Immature natural killer cell (primary cell): ENCODE data around the gene IRAK2. TPM values are rescaled to one million over a fixed set of nuclear protein-coding genes. Genes with fewer than 3 reads are reported as not detected.
A peak's percentile ranks its signal among the peaks of the same experiment; 100 is the strongest.
"Not testable (repeated sequence)": the region's sequence is repeated elsewhere in the genome, so short reads cannot be mapped to it uniquely, and the experiment has no call there.

Source experiments
- DNase-seq, 3 donors: peaks; one replicate each; pipeline ENCODE4 v3.0.0; 2022; ENCODE audit warnings: mixed read lengths in 1 of 3
- H3K27ac Mint-ChIP-seq, 6 donors: one replicate each; pipeline ENCODE4 v1.8.0; 2020; ENCODE audit warnings: mixed read lengths in 6 of 6, mild to moderate bottlenecking in 5 of 6, inconsistent platforms in 4 of 6, moderate library complexity in 3 of 6
- H3K27me3 Mint-ChIP-seq, 3 donors: one replicate each; pipeline ENCODE4 v1.8.0; 2020 to 2021; ENCODE audit warnings: low read depth in 3 of 3, mild to moderate bottlenecking in 3 of 3, mixed read lengths in 3 of 3, moderate library complexity in 3 of 3, inconsistent platforms in 1 of 3
- H3K36me3 Mint-ChIP-seq, 3 donors: one replicate each; pipeline ENCODE4 v1.8.0; 2020; ENCODE audit warnings: mixed read lengths in 3 of 3, inconsistent platforms in 2 of 3, mild to moderate bottlenecking in 2 of 3
- H3K4me1 Mint-ChIP-seq, 2 donors: one replicate each; pipeline ENCODE4 v1.8.0; 2020; ENCODE audit warnings: inconsistent platforms in 2 of 2, mild to moderate bottlenecking in 2 of 2, mixed read lengths in 2 of 2, moderate library complexity in 1 of 2
- H3K4me3 Mint-ChIP-seq, 5 donors: one replicate each; pipeline ENCODE4 v1.8.0; 2020; ENCODE audit warnings: mild to moderate bottlenecking in 5 of 5, mixed read lengths in 5 of 5, inconsistent platforms in 3 of 5, moderate library complexity in 3 of 5
- H3K9me3 Mint-ChIP-seq, 6 donors: one replicate each; pipeline ENCODE4 v1.8.0; 2020; ENCODE audit warnings: mild to moderate bottlenecking in 6 of 6, mixed read lengths in 6 of 6, inconsistent platforms in 4 of 6, moderate library complexity in 3 of 6
- polyA plus RNA-seq, 3 donors: library from polyadenylated mRNA; unstranded; fragments of 300-500 nt; fragmentation: Illumina TruSeq; gene quantifications; one replicate each; pipeline ENCODE4 v1.2.3, GENCODE V29; 2021

Gene IRAK2
- 10 to 100 TPM; 14.5 to 37.5 (median 37.1) TPM for polyA plus RNA-seq

- peak within 1 kb of the TSS; percentile 55 to 91 (median 84) for H3K27ac Mint-ChIP-seq
- peaks cover 2 to 10% (median 6%) of the 10 kb centered on the region in 6 donors for H3K9me3 Mint-ChIP-seq
- peaks cover 38 to 42% of the 10 kb centered on the region in 2 donors for H3K4me1 Mint-ChIP-seq
- DNase-seq, result peak; percentile 61 to 68 (median 65)
- H3K27me3 Mint-ChIP-seq, result peaks cover 0 to 6% (median 0%) of the 10 kb centered on the region in 3 donors
- H3K36me3 Mint-ChIP-seq, result peaks cover 12 to 23% (median 18%) of the 10 kb centered on the region in 3 donors
- peak within 1 kb of the TSS; percentile 86 to 94 (median 91) for H3K4me3 Mint-ChIP-seq
Observed at GRCh38 chr3:10164546-10165393, at the start of gene IRAK2. IRAK2 (plus strand) TSS chr3:10164919; CDS start chr3:10164955, 36 bp downstream.

- no peaks in the 10 kb centered on the region for H3K9me3 Mint-ChIP-seq
- H3K4me1 Mint-ChIP-seq, result peaks cover 30 to 44% of the 10 kb centered on the region in 2 donors
- peak within 1 kb of the TSS; percentile 94 to 97 (median 96) for H3K27ac Mint-ChIP-seq
- DNase-seq, result peak; percentile 87 to 93 (median 91)
- H3K4me3 Mint-ChIP-seq, result peak within 1 kb of the TSS; percentile 94 to 99 (median 98)
- peaks cover 2 to 12% (median 10%) of the 10 kb centered on the region in 3 donors for H3K27me3 Mint-ChIP-seq
- H3K36me3 Mint-ChIP-seq, result no peaks in the 10 kb centered on the region
Observed at GRCh38 chr3:10115326-10116137, 49.2 kb upstream of the IRAK2 start, which contains the start of gene BRK1. BRK1 (plus strand) TSS chr3:10115675; CDS start chr3:10115702, 27 bp downstream.

- peaks cover 30 to 50% of the 10 kb centered on the region in 2 donors for H3K4me1 Mint-ChIP-seq
- no peaks in the 10 kb centered on the region for H3K9me3 Mint-ChIP-seq
- peaks cover 2 to 12% (median 10%) of the 10 kb centered on the region in 3 donors for H3K27me3 Mint-ChIP-seq
- no peak for DNase-seq
- H3K36me3 Mint-ChIP-seq, result peaks cover 0 to under 1% (median 0%) of the 10 kb centered on the region in 3 donors
- H3K27ac Mint-ChIP-seq, result peak overlapping the region; percentile 94 to 97 (median 96)
- peak overlapping the region; percentile 94 to 99 (median 98) for H3K4me3 Mint-ChIP-seq
Observed at GRCh38 chr3:10116138-10116460, 48.6 kb upstream of the IRAK2 start.

- H3K36me3 Mint-ChIP-seq, result peaks cover 0 to 4% (median 0%) of the 10 kb centered on the region in 3 donors
Observed at GRCh38 chr3:10116928-10117327, 47.8 kb upstream of the IRAK2 start.

GRCh38 chr3:10119376-10119775 lies 45.3 kb upstream of the IRAK2 start:
- Mint-ChIP-seq H3K36me3 (peaks cover 4 to 8% (median 6%) of the 10 kb centered on the region in 3 donors), H3K27ac (no peak overlapping the region), H3K27me3 (peaks cover 6 to 12% (median 10%) of the 10 kb centered on the region in 3 donors), H3K4me1 (peaks cover 37 to 66% of the 10 kb centered on the region in 2 donors), H3K9me3 (no peaks in the 10 kb centered on the region), H3K4me3 (no peak overlapping the region)
- no peak for DNase-seq

More at GRCh38 chr3:10116928-10117327, 47.8 kb upstream of the IRAK2 start:
- Mint-ChIP-seq H3K27ac (peak overlapping the region in 2 of 6 donors; percentile 95), H3K4me3 (peak overlapping the region; percentile 94 to 99 (median 98)), H3K4me1 (peaks cover 30 to 53% of the 10 kb centered on the region in 2 donors), H3K27me3 (peaks cover 2 to 12% (median 10%) of the 10 kb centered on the region in 3 donors), H3K9me3 (no peaks in the 10 kb centered on the region)
- DNase-seq, result no peak

GRCh38 chr3:10121064-10121463 lies 43.7 kb upstream of the IRAK2 start:
- Mint-ChIP-seq H3K36me3 (peaks cover 6 to 19% (median 13%) of the 10 kb centered on the region in 3 donors), H3K4me1 (peaks cover 38 to 67% of the 10 kb centered on the region in 2 donors), H3K4me3 (no peak overlapping the region), H3K27ac (peak overlapping the region in 2 of 6 donors; percentile 12 to 25), H3K9me3 (no peaks in the 10 kb centered on the region), H3K27me3 (peaks cover 2 to 6% (median 4%) of the 10 kb centered on the region in 3 donors)
- no peak for DNase-seq

- no peaks in the 10 kb centered on the region for H3K9me3 Mint-ChIP-seq
- H3K27ac Mint-ChIP-seq, result peak overlapping the region in 5 of 6 donors; percentile 1 to 76 (median 5)
- peaks cover 27 to 60% of the 10 kb centered on the region in 2 donors for H3K4me1 Mint-ChIP-seq
- peaks cover 0 to 4% (median 0%) of the 10 kb centered on the region in 3 donors for H3K27me3 Mint-ChIP-seq
- no peak for DNase-seq
- peak overlapping the region in 1 of 5 donors; percentile 0 for H3K4me3 Mint-ChIP-seq
- peaks cover 16 to 31% (median 22%) of the 10 kb centered on the region in 3 donors for H3K36me3 Mint-ChIP-seq
Observed at GRCh38 chr3:10122724-10123123, 42.0 kb upstream of the IRAK2 start.

- H3K36me3 Mint-ChIP-seq, DNase-seq, H3K27ac Mint-ChIP-seq, H3K27me3 Mint-ChIP-seq, H3K9me3 Mint-ChIP-seq, H3K4me1 Mint-ChIP-seq, H3K4me3 Mint-ChIP-seq: not testable (repeated sequence)
Observed at GRCh38 chr3:10135872-10136271, 28.8 kb upstream of the IRAK2 start.

GRCh38 chr3:10136426-10137005 lies 28.2 kb upstream of the IRAK2 start:
- Mint-ChIP-seq H3K9me3 (no peaks in the 10 kb centered on the region), H3K4me1 (peaks cover 4 to 5% of the 10 kb centered on the region in 2 donors), H3K27ac (no peak overlapping the region), H3K4me3 (no peak overlapping the region), H3K27me3 (peaks cover 2 to 8% (median 2%) of the 10 kb centered on the region in 3 donors), H3K36me3 (no peaks in the 10 kb centered on the region)
- no peak for DNase-seq

GRCh38 chr3:10137178-10137577 lies 27.5 kb upstream of the IRAK2 start:
- Mint-ChIP-seq H3K27ac (no peak overlapping the region), H3K27me3 (peaks cover 2 to 11% (median 8%) of the 10 kb centered on the region in 3 donors), H3K36me3 (no peaks in the 10 kb centered on the region), H3K4me3 (no peak overlapping the region), H3K9me3 (no peaks in the 10 kb centered on the region), H3K4me1 (peaks cover 5 to 7% of the 10 kb centered on the region in 2 donors)
- no peak for DNase-seq

GRCh38 chr3:10140996-10141546 lies 23.6 kb upstream of the IRAK2 start:
- DNase-seq, result no peak
- peaks cover 2 to 11% (median 8%) of the 10 kb centered on the region in 3 donors for H3K27me3 Mint-ChIP-seq
- H3K27ac Mint-ChIP-seq, result peak overlapping the region; percentile 78 to 98 (median 92)
- H3K4me3 Mint-ChIP-seq, result peak overlapping the region; percentile 86 to 97 (median 91)
- H3K4me1 Mint-ChIP-seq, result peaks cover 40 to 43% of the 10 kb centered on the region in 2 donors
- peaks cover 0 to 6% (median 4%) of the 10 kb centered on the region in 3 donors for H3K36me3 Mint-ChIP-seq
- H3K9me3 Mint-ChIP-seq, result no peaks in the 10 kb centered on the region

GRCh38 chr3:10142707-10143560 lies 21.8 kb upstream of the IRAK2 start:
- Mint-ChIP-seq H3K27me3 (peaks cover 2 to 11% (median 10%) of the 10 kb centered on the region in 3 donors), H3K4me3 (peak overlapping the region; percentile 86 to 97 (median 91)), H3K27ac (peak overlapping the region; percentile 78 to 98 (median 89)), H3K36me3 (peaks cover 0 to 12% (median 4%) of the 10 kb centered on the region in 3 donors), H3K9me3 (no peaks in the 10 kb centered on the region), H3K4me1 (peaks cover 49 to 52% of the 10 kb centered on the region in 2 donors)
- DNase-seq, result no peak
